ENCODE measurements around the gene GSE1.

Gene GSE1

DNA sequence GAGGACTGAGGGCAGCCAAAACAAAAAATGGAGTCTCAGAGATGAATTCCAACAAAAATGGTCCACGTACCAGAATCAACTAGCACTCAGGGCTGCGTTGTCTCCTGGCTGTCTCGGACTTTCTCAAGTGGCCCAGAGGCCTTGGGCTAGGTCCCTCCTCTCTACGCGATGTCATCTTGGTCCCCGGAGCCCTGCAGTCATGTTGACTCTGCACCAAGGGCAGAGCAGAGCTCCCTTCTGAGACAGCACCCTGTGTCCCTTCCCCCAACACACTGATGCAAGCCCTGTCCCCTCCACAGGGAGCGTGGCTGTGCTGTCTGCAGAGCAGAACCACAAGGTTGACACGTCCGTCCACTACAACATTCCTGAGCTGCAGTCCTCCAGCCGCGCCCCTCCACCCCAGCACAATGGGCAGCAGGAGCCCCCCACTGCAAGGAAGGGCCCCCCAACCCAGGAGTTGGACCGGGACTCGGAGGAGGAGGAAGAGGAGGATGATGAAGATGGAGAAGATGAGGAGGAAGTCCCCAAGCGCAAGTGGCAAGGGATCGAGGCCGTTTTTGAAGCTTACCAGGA lies 54.8 kb downstream of the GSE1 start:
- FAIRE-seq (no peak), DNase-seq (ENCODE audit: insufficient read length, low spot score) (no peak)

DNA sequence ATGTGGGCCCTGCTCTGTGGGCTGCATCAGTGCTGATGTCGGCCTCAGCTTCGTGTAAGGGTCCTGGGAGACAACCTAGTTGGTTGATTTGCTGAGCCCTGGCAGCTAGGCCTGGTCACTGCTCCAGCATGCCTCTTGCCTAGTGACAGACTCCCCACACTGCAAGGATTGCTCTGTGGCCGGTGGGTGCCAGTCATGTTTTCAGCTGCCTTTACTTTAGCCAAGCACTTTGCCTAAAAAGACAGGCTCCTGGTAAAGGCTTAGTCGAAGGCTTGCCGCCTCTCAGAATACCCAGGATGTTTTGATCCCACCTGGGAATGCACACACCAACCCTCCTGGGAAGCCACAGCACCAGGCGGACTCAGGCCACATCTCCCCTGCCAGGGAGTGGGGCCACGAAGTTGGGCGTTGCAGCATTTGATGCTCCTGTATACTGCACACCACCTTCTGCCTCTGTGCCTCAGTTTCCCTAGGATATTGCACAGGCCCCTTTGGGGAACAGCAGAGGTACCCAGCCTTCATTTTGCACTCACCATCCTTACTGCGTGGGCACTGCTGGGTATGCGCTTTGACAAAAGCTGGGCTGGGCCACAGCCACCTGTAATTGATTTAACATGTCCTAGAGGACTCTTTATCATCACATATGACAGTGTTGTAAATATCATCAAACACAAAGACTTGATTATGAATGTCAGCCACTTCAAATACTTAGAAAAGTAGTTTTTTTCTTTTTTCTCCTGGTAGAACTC lies 55.7 kb downstream of the GSE1 start:
- no peak for DNase-seq (ENCODE audit: insufficient read length, low spot score)
- no peak for FAIRE-seq

DNA sequence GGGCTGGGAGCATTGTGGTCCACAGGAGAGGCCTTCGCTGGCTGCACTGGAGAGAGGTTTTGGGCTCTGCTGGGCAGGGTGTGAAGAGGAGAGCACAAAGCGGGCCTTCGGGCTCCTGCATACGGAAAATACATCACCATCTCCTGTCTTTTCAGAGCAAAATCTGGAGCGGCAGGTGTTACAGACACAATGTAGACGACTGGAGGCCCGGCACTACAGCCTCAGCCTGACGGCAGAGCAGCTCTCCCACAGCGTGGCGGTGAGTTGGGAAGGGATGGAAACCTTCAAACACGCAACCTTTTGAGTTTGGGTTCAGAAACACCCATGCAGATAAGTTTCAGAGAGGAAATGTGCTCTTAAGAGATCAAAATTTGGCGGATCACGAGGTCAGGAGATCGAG lies 57.7 kb downstream of the GSE1 start:
- FAIRE-seq, result no peak

DNA sequence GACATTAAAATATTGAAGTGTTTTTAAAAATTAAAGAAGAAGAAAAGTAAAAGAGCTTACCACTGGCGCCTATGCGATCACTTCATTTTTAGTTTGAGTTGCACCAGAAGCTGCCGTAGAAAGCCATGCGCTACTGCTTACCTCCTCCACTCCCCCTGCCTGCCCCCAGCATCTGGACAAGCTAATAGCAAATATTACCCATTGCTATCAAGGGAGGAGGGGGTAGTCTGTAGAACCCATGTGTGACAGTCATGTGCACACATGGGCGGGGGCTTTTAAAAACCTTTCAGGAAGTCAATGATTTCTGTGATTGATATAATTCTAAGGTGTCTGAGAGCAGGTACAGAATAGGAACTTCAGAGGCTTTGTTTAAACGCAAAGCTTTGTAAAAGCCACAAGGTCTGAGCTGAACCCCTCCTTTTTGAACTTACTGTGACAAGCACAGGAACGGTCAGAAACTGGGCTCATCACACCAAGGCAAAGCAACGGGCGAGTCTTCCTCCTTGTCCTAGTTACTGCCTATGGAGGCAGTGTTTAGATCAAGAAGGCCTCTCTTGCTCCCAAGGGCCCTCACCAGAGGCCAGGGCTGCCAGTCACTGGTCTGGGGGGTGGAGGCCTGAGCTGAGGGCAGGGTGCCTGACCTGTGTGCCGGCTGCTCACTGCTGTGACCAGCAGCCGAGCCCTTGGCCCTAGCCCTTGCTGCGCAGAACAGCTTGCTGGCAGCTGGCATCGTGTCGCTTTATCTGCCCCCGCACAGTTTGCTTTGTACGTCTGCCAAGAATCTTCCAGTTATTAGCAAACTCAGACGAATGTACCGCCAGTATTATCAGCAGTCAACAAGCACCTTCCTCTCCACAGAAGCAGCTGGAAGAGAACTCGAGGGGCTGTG lies 60.7 kb downstream of the GSE1 start:
- DNase-seq (ENCODE audit: insufficient read length, low spot score) (no peak), FAIRE-seq (no peak)

More for the DNA sequence above, 57.7 kb downstream of the GSE1 start:
- no peak for DNase-seq (ENCODE audit: insufficient read length, low spot score)

DNA sequence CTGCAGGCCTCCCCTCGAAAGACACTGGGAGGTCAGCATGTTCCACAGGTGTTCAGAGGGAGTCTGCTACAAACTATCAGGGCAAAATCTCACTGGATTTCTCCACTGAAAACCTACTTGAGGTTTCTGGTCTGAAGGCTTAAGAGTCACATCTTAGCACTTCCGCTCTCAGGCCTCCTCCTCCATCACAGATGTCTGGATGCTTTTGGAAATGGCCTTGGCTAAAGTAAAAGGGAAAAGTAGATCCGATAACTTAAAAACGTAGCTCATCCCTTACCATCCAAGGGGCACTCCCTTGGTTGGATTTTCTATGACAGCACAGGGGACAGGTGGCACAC lies 61.3 kb downstream of the GSE1 start:
- no peak for DNase-seq (ENCODE audit: insufficient read length, low spot score)
- FAIRE-seq, result no peak

DNA sequence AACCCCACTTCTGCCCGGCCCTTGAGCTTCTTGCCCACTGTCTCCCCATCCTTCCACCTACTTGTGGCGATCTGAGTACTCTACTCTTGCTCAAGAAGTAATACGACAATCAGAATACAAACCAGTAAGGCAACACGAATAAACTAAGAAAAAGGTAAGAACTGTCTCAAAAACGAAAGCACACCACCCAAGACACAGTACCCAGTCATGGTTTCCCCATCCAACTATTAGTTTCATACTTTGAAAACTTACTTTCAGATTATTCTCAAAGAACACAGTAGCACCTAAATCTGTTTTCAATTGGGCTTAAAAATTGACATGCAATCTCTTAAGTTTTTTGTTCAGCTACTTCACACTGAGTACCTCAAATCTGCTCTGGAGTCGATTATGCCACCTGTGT lies 61.7 kb downstream of the GSE1 start:
- FAIRE-seq (no peak), DNase-seq (ENCODE audit: insufficient read length, low spot score) (no peak)

DNA sequence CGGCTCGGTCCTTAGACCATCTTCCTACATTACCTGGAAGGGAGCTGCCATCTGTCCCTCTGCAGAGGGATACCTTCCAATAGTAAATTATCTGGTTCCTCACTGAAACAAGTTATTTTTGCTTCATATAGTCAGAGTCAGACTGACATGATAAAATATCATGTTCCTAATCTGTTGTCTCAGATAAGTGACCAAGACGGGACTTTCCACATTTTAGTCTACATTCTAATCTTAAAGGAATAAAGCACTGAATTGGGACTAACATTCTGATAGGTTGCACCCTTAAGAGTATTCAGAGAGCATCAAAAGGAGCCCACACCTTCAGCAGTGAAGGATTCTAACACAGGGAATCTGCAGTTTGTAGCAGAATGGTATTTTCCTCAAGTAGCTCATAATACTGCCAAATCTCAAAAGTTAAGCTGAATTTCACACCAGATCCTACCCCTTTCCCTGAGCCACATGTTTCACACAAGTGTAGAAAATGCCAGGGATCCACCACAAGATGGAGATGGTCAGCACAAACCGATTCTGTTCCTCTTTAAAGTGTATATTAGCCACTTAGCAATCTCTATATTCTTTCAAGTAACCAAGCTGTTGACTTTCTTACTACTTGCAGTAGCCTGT lies 62.2 kb downstream of the GSE1 start:
- DNase-seq (ENCODE audit: insufficient read length, low spot score), result no peak

DNA sequence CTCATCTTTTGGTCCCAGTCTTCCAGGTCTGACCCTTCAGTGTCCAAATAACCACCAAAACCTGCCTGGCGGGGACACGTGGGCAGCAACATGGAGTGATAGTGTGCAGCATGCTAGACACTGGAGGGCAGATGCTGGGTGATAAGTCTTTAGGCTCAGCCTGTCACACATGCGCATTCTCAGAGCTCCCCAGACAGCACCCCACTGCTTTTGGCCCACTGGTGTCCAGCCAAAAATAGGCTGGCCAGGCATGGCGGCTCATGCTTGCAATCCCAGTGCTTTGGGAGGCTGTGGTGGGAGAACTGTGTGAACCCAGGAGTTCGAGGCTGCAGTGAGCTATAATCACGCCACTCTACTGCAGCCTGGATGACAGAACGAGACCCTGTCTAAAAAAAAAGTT lies 63.3 kb downstream of the GSE1 start:
- no peak for FAIRE-seq
- no peak for DNase-seq (ENCODE audit: insufficient read length, low spot score)

More for the DNA sequence above, 62.2 kb downstream of the GSE1 start:
- no peak for FAIRE-seq

DNA sequence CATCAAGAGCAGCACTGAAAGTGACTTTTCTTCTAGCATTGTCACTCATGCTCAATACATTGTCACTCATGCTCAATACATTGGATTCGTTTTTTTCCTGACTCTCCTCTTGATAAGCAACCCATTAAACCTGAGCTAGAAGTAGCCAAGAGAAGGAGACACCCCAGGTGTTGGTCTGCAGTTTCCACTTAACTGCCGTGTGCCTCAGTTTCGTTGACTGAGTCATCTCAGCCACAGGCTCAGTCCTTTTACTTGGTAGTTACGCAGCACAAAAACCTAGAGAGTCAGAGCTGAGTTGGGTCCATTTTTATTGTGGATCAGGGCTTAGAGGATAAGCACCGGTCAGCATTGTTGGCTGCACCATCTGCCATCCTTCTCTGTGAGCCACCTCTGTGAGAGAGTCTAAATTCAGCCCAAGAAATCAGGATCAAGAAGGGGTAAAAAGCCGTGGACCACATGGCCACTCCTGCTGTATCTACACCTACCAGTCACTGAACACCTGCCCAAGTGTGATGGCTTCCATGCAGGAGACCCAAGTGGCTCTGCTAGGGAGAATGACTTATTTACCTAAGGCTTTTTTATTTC lies 64.4 kb downstream of the GSE1 start:
- DNase-seq (ENCODE audit: insufficient read length, low spot score) (no peak), FAIRE-seq (no peak)

DNA sequence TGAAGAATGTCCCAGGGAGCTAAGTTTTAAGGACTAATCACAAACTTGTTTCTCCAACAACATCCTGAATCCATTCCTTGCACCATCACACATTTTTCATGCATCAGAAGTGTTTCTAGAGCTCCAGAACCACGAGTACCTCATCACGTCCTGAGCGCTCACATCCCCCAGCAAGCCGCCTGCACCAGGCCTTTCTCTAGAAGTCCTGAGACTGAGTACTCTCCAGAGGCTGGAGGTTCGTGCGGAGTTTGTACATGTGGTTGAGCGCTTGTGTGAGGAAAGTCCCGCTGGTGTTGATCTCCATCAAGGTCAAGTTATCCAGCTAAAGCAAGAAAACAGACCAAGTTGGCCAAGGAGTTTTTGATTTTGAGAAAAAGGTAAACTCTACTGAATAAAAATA lies 64.9 kb downstream of the GSE1 start:
- no peak for FAIRE-seq
- DNase-seq (ENCODE audit: insufficient read length, low spot score), result no peak

DNA sequence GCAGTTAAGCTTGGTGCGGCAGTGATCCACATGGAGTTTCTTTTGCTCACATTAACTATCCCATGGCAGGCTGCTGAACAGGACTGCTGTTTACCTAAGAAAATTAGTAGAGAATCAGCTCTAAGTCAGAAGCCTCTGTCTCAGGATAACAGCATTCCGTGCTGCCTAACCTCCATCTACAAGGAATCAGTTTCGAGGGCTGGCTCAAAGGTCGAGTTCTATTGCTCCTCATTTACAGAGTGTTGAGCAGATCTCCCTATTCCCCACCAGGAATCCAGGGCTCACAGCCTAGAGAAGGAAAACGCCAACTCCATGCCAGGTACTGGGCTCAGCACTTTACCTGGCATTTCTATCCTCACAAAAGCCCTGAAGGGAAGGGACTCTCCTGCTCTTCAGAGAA lies 65.7 kb downstream of the GSE1 start:
- no peak for FAIRE-seq
- no peak for DNase-seq (ENCODE audit: insufficient read length, low spot score)

DNA sequence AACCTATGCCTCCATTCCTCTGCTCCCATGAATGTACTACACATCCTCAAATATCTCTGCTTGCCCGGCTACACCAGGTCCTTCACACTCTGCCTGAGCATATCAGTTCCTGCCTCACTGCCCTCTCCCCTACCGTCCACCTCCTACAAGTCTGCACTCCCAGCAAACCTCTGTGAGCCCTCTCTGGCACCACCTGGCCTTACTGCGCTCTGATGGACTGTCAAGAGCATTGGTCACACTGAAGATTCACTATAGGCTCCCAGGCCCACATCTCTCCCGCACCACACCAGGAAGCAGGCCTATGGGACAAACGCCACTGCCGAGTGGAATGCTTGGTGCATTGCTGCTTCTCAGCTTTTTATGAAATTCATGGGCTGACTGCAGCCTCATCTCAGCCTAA lies 66.7 kb downstream of the GSE1 start:
- DNase-seq (ENCODE audit: insufficient read length, low spot score) (no peak), FAIRE-seq (no peak)

DNA sequence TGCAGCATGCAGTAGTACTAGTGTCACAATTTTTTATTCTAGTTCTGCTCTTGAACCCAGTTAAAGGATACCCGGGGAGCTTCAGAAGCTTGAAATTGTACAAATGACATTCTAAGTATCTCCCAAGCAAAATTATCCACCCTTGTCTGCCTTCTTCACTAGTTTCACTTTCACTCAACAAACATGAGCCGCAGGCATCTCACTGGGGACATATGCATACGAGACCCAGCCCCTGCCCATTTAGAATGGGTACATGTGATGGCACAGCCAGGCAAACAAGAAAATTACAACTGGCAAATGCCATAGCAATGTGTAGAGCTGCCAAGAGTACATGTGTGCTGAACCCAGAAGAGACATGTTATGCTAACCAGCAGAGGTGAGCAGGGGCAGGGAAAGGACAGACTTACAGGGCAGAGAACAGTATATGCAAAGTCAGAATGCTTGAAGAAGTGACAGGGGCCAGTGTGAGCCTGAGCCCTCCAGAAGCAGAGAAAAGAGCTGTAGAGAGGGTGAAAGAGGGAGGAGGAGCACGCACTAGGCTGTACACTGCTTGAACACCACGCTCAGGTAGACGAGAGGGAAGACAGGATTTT lies 67.3 kb downstream of the GSE1 start:
- FAIRE-seq (no peak), DNase-seq (ENCODE audit: insufficient read length, low spot score) (no peak)

DNA sequence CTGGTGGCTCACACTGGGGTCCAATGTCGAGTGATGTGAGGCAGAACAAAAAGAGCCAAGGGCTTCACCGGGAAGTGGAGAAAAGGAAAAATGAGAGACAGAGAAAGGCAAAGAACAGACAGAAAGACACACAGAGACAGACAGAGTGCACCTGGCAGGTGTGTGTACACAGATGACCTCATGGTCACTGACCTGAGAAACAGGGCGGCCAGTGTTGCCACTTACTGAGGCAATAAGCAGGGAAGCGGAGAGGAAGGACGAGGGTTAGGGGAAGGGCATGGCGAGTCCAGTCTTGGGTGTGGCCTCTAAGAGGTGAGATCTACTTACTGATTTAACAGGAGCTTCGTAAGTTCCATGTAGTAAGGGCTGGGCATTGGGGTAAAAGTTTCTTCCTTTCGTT lies 68.1 kb downstream of the GSE1 start:
- FAIRE-seq (no peak), DNase-seq (ENCODE audit: insufficient read length, low spot score) (no peak)

DNA sequence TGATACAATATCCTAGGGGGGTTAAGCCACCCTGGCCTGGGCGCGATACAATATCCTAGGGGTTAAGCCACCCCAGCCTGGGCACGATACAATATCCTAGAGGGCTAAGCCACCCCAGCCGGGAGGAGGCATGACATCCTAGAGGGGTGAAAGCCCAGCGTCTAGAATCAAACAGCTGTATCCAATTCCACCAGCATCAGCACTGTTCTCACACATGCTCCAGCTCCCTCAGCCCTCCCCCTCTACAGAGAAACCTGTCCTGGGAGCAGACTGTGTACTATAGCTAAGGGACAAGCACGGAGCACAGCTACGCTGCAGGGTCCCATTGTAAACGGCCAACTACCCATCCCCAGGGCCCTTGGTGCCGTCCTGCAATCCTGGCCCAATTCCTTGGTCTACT lies 69.4 kb downstream of the GSE1 start:
- FAIRE-seq, result no peak
- DNase-seq (ENCODE audit: insufficient read length, low spot score), result no peak

DNA sequence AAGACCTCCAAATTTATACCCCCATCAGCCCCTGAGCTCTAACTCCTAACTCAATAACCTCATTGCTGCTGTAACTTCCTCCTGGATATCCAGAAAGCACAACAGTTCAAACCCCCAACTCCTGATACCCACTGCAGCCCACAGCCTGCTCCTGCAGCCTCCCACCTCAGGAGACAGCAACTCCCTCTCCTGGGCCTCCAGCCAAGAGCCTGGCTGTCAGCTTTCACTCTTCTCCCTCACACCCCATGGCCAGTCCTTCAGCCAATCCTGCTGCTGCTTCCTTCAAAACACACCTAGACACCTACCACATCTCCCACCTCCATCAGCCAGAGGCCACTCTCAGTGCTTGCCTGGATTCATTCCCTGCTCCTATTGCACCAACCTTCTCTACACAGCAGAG lies 70.2 kb downstream of the GSE1 start:
- DNase-seq (ENCODE audit: insufficient read length, low spot score), result no peak
- no peak for FAIRE-seq

DNA sequence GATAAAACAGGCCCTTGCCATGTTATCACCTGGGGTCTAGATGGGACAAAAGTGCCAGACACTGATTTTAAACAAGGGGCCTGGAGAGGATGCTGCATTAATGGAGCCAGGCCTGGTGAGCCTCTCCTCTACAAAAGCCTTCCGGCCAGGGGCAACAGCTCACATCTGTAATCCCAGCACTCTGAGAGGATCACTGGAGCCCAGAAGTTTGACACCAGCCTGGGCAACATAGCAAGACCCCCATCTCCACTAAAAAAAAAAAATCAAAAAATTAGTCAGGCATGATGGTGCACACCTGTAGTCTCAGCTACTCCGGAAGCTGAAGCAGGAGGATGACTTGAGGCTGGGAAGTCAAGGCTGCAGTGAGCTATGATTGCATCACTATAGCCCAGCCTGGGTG lies 72.1 kb downstream of the GSE1 start:
- FAIRE-seq, result no peak
- no peak for DNase-seq (ENCODE audit: insufficient read length, low spot score)

DNA sequence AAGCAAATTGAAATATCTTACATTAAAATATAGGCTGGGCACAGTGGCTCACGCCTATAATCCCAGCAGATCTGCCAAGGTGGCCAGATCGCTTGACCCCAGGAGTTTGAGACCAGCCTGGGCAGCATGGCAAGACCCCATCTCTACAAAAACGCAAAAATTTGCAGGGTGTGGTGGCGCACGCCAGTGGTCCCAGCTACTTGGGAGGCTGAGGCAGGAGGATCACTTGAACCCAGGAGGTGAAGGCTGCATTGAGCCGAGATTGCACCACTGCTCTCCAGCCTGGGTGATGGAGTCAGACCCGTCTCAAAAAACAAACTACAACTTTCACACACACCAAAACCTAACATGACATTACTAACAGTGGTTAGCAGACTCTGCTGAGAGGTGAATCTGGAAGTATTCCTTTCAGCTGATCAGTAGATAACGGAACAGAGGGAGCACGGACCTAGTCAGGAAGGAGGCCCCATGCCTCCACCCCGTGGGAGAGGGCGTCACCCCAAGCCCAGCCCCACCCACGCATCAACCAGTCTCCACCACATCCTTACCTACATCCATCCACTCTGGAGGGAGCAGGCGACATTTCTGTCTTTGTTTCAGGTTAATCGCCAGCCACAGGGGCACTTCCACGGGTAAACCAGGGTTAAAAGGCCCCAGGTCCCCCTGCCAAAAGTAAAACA lies 73.9 kb downstream of the GSE1 start:
- DNase-seq (ENCODE audit: insufficient read length, low spot score), result no peak
- FAIRE-seq, result no peak

DNA sequence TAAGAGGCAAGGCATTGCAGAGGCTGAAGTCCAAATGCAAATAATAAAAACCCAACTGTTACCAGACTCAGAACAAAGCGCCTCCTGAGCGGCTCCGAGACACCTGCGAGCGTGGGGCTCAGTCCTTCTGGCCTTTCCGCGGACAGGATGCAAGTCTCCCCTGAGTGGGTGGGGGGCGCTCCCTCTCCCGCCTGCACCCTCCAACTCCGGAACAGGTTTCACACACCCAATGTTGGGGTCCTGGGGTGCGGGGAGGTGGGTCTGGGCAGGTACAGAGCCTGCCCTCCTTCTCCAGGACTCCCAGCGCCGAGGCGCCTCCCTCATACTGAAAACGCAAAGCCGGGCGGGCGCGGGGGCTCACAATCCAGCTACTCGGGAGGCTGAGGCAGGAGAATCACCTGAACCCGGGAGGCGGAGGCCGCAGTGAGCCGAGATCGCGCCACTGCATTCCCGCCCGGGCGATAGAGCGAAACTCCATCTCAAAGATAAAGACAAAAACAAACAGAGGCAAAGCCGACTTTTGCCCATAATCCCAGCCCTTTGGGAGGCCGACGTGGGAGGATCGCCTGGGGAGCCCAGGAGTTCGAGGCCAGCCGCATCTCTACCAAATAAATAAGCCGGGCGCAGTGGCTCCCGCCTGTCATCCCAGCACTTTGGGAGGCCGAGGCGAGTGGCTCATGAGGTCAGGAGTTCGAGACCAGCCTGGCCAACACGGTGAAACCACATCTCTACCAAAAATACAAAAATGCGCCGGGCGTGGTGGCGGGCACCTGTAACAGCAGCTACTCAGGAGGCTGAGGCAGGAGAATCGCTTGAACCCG lies 74.7 kb downstream of the GSE1 start:
- no peak for FAIRE-seq
- no peak for DNase-seq (ENCODE audit: insufficient read length, low spot score)

All from HTR-8/SVneo (cell line).